D721Med (cell line): ENCODE data around the gene ZNF175.
"Not testable (repeated sequence)": the region's sequence is repeated elsewhere in the genome, so short reads cannot be mapped to it uniquely, and the experiment has no call there.

Experiments
- DNase-seq: peaks from one replicate; pipeline ENCODE4 v3.0.0; 2011; ENCODE audit warnings: low spot score; ENCODE audit not compliant: insufficient read length
- FAIRE-seq: peaks from 2 replicates; lab custom pipeline; 2011; peaks lifted over from hg19 to GRCh38; lab: Jason Lieb, UNC
- CTCF ChIP-seq: IDR thresholded peaks from 2 replicates; pipeline ENCODE4 v1.5.1; 2012; ENCODE audit warnings: mild to moderate bottlenecking, control low read depth; ENCODE audit not compliant: insufficient read depth; ENCODE audit errors: missing control alignments

Gene ZNF175

GRCh38 chr19:51610576-51610975 is 39.5 kb downstream of the ZNF175 start:
- no peak for TF ChIP-seq CTCF
- no peak for FAIRE-seq
- no peak for DNase-seq

- TF ChIP-seq CTCF, result no peak
- FAIRE-seq (no peak), DNase-seq (no peak)
Measured at GRCh38 chr19:51614789-51615188, 43.7 kb downstream of the ZNF175 start.

GRCh38 chr19:51615991-51616390 is 44.9 kb downstream of the ZNF175 start:
- no peak for FAIRE-seq
- TF ChIP-seq CTCF, result no peak
- no peak for DNase-seq

GRCh38 chr19:51621178-51621577 is 50.1 kb downstream of the ZNF175 start:
- DNase-seq (no peak), FAIRE-seq (no peak)
- no peak for TF ChIP-seq CTCF

- TF ChIP-seq CTCF, result no peak
- FAIRE-seq (no peak), DNase-seq (no peak)
Measured at GRCh38 chr19:51626675-51627074, 55.6 kb downstream of the ZNF175 start.

GRCh38 chr19:51627491-51628138 is 56.5 kb downstream of the ZNF175 start:
- no peak for TF ChIP-seq CTCF
- no peak for DNase-seq
- FAIRE-seq, result no peak

GRCh38 chr19:51628153-51628939 is 57.3 kb downstream of the ZNF175 start:
- DNase-seq, result no peak
- no peak for TF ChIP-seq CTCF
- FAIRE-seq, result no peak

- not testable (repeated sequence) for FAIRE-seq, DNase-seq
Measured at GRCh38 chr19:51630315-51630714, 59.2 kb downstream of the ZNF175 start, which contains the start of gene SIGLEC5. SIGLEC5 (minus strand) TSS chr19:51630401; CDS start chr19:51630335, 66 bp downstream.
